ENCODE data around the gene EME2.

DNA sequence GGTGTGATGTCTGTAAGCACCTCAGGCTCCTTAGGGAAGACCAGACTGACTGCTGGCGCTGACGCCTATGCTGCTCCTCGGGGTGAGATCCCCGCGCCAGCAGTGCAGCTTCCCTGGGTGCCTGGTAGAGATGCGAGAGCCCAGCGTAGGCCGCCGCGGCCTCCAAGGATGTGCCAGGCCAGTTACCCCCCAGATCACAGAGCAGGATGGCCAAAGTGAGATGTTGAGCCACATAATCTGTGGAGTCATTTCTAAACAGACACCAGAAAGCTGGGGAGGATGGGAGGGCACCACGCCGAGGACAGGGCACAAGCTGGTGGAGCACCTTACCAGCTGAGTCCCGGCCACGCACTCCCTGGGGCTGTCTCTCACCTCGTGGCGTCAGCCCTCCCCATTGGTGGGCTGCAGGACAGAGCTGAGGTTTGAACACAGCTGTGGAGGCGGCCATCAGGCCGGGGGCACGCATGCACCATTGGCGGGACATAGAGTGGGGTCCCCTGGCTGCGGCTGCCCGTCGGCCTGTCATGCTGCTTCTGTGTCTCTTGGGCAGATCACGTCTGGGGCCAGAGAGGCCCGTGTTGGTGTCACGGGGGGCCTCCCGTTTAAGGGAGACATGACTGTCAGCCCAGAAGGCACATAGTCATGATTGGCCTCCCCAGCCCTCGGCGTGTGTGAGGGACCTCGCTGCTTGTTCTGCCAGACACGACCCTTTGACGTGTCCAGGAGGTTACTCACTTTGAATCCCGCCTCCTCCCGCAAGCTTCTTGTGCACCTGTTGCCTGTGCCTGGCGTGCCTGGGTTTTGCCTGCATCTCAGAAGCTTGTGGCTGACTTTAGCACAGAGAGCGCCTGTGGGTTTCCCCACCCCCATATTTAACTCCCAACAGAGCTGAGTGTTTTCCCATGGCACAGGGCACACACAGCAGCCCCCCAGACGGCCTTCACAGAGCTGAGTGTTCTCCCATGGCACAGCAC is 44.7 kb upstream of the EME2 start:
- TF ChIP-seq, protein P1, sequence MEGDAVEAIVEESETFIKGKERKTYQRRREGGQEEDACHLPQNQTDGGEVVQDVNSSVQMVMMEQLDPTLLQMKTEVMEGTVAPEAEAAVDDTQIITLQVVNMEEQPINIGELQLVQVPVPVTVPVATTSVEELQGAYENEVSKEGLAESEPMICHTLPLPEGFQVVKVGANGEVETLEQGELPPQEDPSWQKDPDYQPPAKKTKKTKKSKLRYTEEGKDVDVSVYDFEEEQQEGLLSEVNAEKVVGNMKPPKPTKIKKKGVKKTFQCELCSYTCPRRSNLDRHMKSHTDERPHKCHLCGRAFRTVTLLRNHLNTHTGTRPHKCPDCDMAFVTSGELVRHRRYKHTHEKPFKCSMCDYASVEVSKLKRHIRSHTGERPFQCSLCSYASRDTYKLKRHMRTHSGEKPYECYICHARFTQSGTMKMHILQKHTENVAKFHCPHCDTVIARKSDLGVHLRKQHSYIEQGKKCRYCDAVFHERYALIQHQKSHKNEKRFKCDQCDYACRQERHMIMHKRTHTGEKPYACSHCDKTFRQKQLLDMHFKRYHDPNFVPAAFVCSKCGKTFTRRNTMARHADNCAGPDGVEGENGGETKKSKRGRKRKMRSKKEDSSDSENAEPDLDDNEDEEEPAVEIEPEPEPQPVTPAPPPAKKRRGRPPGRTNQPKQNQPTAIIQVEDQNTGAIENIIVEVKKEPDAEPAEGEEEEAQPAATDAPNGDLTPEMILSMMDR (IDR thresholded peaks at IDR 0.05): no peak
- TF ChIP-seq POLR2AphosphoS5 (IDR thresholded peaks at IDR 0.05): no peak
- TF ChIP-seq POLR2A (IDR thresholded peaks at IDR 0.05): no peak

All from upper lobe of left lung (tissue), 4 donors.